ENCODE results near the gene SIPA1L3. TPM values are rescaled to one million over a fixed set of nuclear protein-coding genes. Genes with fewer than 3 reads are reported as not detected.

SIPA1L3 gene
- total RNA-seq, 4 donors from 2014 or later, result 50.0 to 69.8 (median 53.6) TPM

DNA sequence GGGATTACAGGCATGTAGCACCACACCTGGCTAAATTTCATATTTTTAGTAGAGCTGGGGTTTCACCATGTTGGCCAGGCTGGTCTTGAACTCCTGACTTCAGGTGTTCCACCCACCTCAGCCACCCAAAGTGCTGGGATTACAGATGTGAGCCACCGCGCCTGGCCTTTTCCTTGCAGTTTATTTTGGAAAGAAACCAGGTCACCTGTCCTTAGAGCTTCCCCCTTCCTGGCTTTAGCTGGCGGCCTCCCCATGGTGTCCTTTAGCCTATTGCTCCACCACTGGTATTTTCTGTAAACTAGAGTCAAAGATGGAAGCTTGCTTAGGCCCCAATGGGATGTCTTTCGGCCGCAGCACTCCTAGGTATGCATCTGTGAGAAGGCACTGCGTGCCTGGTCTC lies 225.8 kb downstream of the SIPA1L3 start:
- 91 to 97% methylated on average over 6 of the region's 6 CpGs for WGBS, 2 donors
- no peak for TF ChIP-seq POLR2A (IDR thresholded peaks at IDR 0.05)
- TF ChIP-seq, protein P1, sequence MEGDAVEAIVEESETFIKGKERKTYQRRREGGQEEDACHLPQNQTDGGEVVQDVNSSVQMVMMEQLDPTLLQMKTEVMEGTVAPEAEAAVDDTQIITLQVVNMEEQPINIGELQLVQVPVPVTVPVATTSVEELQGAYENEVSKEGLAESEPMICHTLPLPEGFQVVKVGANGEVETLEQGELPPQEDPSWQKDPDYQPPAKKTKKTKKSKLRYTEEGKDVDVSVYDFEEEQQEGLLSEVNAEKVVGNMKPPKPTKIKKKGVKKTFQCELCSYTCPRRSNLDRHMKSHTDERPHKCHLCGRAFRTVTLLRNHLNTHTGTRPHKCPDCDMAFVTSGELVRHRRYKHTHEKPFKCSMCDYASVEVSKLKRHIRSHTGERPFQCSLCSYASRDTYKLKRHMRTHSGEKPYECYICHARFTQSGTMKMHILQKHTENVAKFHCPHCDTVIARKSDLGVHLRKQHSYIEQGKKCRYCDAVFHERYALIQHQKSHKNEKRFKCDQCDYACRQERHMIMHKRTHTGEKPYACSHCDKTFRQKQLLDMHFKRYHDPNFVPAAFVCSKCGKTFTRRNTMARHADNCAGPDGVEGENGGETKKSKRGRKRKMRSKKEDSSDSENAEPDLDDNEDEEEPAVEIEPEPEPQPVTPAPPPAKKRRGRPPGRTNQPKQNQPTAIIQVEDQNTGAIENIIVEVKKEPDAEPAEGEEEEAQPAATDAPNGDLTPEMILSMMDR (IDR thresholded peaks at IDR 0.05), result no peak
- DNase-seq (ENCODE audit: low spot score in 2 of 2), result no peak
- H3K4me3 ChIP-seq (ENCODE audit: low read depth, poor library complexity, severe bottlenecking), result no peak overlapping the region
- intact Hi-C loops (cut with DNase I; ENCODE audit: low total_unique reads), result no loop called here

GRCh38 chr19:38133319-38133718 lies 226.3 kb downstream of the SIPA1L3 start:
- intact Hi-C loops (cut with DNase I; ENCODE audit: low total_unique reads), result no loop called here
- WGBS, 2 donors, result 90 to 93% methylated on average over 3 of the region's 3 CpGs
- TF ChIP-seq, protein P1 (IDR thresholded peaks at IDR 0.05), result no peak
- no peak for DNase-seq (ENCODE audit: low spot score in 2 of 2)
- no peak overlapping the region for H3K4me3 ChIP-seq (ENCODE audit: low read depth, poor library complexity, severe bottlenecking)

GRCh38 chr19:38134540-38135149 lies 227.6 kb downstream of the SIPA1L3 start:
- DNase-seq (ENCODE audit: low spot score in 2 of 2), result no peak
- TF ChIP-seq, protein P1 (IDR thresholded peaks at IDR 0.05), result no peak
- no peak for TF ChIP-seq POLR2A (IDR thresholded peaks at IDR 0.05)
- WGBS, 2 donors, result 60 to 66% methylated on average over 14 of the region's 14 CpGs
- intact Hi-C loops (cut with DNase I; ENCODE audit: low total_unique reads), result no loop called here
- no peak overlapping the region for H3K4me3 ChIP-seq (ENCODE audit: low read depth, poor library complexity, severe bottlenecking)

DNA sequence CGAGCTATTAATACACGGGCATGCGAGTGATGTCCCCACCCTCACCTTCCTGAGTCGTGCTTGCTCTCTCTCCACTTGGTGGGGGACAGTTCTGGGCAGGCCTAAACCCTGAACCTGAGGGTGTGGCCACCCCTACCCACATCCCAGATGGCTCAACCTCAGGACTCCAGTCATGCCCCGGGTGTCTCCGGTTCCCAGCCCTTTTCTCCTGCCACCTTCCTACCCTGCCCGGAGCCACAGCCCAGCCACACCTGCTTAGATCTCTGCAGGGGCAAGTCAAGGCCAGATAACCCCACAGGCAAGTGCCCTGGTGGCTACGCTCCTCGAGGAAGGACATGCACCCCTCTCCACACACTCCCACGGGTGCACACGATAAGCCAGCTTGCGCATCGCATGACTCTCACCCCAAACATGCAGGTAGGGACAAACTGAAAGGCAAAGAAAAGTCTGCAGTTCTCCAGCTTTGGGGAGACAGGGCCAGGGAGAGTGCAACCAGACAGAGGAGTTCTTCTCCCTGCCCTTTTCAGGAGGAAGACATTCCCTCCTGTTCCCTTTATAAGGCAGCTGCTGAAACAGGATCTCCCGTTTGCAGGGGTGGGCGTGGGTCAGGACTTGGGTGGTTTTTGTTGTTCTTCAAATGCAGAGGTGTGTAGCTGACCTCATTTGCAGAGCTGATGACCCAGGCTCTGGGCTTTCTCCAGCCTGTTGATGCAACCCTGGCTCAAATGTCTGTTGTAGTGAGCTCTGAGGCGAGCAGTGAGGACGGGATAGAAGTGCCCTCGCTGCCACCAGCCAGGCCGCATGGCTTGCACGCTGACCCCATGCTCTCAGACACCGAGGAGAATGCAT lies 228.4 kb downstream of the SIPA1L3 start:
- no peak overlapping the region for H3K4me3 ChIP-seq (ENCODE audit: low read depth, poor library complexity, severe bottlenecking)
- intact Hi-C loops (cut with DNase I; ENCODE audit: low total_unique reads), result no loop called here
- TF ChIP-seq, protein P1 (IDR thresholded peaks at IDR 0.05), result no peak
- no peak for TF ChIP-seq POLR2A (IDR thresholded peaks at IDR 0.05)
- no peak for DNase-seq (ENCODE audit: low spot score in 2 of 2)
- WGBS, 2 donors, result 52 to 66% methylated on average over 20 to 21 of the region's 21 CpGs

DNA sequence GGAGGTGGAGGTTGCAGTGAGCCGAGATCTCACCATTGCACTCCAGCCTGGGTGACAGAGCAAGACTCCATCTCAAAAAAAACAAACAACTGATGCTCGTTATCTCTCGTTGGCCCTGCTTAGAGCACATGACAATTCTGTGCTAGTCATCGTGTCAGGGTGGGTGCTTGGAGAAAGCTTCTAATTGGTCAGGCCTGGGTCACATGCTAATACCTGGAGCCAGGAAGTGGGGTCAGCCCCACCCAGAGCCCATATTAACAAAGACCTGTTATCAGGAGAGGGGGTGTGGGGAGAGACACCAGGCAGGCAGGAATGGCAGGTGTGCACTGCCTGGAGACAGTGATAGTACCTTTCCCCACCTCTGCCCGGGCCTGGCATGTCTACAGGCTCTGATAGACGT lies 232.1 kb downstream of the SIPA1L3 start:
- TF ChIP-seq POLR2A (IDR thresholded peaks at IDR 0.05), result no peak
- TF ChIP-seq, protein P1 (IDR thresholded peaks at IDR 0.05), result no peak
- no peak overlapping the region for H3K4me3 ChIP-seq (ENCODE audit: low read depth, poor library complexity, severe bottlenecking)
- 59 to 75% methylated on average over 6 of the region's 6 CpGs for WGBS, 2 donors
- intact Hi-C loops (cut with DNase I; ENCODE audit: low total_unique reads), result no loop called here
- DNase-seq (ENCODE audit: low spot score in 2 of 2), result no peak

Measured in lower leg skin (tissue), 4 donors.